Fibroblast of lung (primary cell): ENCODE measurements around the gene RASSF5.

Source experiments
- EZH2 ChIP-seq: IDR thresholded peaks from 2 replicates; pipeline ENCODE4 v1.5.1; 2012; ENCODE audit warnings: low read length, control low read depth, mild to moderate bottlenecking; ENCODE audit errors: missing control alignments
- TF ChIP-seq, protein P1 (sequence below), 2 donors: IDR thresholded peaks in 1 of 2; conservative IDR thresholded peaks in 1 of 2; 1 replicate in 1 of 2; 2 replicates in 1 of 2; pipeline ENCODE4 v1.5.1; 2011 to 2012; ENCODE audit warnings: low read length in 2 of 2, control low read depth in 1 of 2, inconsistent platforms in 1 of 2, low read depth in 1 of 2, mild to moderate bottlenecking in 1 of 2

GRCh38 chr1:206498685-206499084 lies 8.6 kb upstream of the RASSF5 start:
- TF ChIP-seq, protein P1, sequence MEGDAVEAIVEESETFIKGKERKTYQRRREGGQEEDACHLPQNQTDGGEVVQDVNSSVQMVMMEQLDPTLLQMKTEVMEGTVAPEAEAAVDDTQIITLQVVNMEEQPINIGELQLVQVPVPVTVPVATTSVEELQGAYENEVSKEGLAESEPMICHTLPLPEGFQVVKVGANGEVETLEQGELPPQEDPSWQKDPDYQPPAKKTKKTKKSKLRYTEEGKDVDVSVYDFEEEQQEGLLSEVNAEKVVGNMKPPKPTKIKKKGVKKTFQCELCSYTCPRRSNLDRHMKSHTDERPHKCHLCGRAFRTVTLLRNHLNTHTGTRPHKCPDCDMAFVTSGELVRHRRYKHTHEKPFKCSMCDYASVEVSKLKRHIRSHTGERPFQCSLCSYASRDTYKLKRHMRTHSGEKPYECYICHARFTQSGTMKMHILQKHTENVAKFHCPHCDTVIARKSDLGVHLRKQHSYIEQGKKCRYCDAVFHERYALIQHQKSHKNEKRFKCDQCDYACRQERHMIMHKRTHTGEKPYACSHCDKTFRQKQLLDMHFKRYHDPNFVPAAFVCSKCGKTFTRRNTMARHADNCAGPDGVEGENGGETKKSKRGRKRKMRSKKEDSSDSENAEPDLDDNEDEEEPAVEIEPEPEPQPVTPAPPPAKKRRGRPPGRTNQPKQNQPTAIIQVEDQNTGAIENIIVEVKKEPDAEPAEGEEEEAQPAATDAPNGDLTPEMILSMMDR (conservative IDR thresholded peaks at IDR 0.05 in 1 of 2, IDR thresholded peaks at IDR 0.05 in 1 of 2; ENCODE audit: low read depth in 1 of 2, low read length in 2 of 2) = no peak
- TF ChIP-seq EZH2 = no peak
